PC-3 (cell line): ENCODE results near the gene PPP2R3A.

Experiments used
- EZH2 ChIP-seq: fragments of 300-600 bp; sonication (generic); IDR thresholded peaks from one replicate; pipeline ENCODE4 v1.6.1; 2017; ENCODE audit warnings: antibody characterized with exemption, mild to moderate bottlenecking, low read length; ENCODE audit not compliant: unreplicated experiment
- TF ChIP-seq, protein P1 (sequence below): fragments of 300-600 bp; sonication (generic); conservative IDR thresholded peaks from 2 replicates; pipeline ENCODE4 v1.5.1; 2017; ENCODE audit warnings: antibody characterized with exemption, low read depth, mild to moderate bottlenecking, low read length

DNA sequence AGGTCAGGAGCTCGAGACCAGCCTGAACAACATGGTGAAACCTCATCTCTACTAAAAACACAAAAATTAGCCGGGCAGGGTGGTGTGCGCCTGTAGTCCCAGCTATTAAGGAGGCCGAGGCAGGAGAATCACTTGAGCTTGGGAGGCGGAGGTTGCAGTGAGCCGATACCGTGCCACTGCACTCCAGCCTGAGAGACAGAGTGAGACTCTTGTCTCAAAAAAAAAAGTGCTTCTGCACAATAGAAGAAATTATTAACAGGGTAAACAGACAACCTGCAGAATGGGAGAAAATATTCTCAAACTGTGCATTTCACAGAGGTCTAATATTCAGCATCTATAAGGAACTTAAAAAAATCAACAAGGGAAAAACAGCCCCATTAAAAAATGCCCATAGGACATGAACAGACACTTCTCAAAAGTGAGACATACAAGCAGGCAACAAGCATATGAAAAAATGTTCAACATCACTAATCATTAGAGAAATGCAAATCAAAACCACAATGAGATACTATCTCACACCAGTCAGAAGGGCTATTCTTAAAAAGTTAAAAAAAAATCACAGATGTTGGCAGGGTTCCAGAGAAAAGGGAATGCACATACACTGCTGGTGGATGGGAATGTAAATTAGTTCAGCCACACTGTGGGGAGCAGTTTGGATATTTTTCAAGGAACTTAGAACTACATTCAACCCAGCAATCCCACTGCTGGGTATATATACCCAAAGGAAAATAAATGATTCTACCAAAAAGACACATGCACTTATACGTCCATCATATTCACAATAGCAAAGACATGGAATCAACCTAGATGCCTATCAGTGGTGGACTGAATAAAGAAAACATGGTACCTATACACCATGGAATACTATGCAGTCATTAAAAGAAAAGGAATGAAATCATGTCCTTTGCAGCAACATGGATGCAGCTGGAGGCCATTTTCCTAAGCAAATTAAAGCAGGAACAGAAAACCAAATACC lies 155.1 kb downstream of the PPP2R3A start:
- TF ChIP-seq, protein P1, sequence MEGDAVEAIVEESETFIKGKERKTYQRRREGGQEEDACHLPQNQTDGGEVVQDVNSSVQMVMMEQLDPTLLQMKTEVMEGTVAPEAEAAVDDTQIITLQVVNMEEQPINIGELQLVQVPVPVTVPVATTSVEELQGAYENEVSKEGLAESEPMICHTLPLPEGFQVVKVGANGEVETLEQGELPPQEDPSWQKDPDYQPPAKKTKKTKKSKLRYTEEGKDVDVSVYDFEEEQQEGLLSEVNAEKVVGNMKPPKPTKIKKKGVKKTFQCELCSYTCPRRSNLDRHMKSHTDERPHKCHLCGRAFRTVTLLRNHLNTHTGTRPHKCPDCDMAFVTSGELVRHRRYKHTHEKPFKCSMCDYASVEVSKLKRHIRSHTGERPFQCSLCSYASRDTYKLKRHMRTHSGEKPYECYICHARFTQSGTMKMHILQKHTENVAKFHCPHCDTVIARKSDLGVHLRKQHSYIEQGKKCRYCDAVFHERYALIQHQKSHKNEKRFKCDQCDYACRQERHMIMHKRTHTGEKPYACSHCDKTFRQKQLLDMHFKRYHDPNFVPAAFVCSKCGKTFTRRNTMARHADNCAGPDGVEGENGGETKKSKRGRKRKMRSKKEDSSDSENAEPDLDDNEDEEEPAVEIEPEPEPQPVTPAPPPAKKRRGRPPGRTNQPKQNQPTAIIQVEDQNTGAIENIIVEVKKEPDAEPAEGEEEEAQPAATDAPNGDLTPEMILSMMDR: no peak
- no peak for TF ChIP-seq EZH2
